Fibroblast of villous mesenchyme (primary cell): ENCODE data around the gene ABCF3. TPM values are rescaled to one million over a fixed set of nuclear protein-coding genes. Genes with fewer than 3 reads are reported as not detected.
A peak's percentile ranks its signal among the peaks of the same experiment; 100 is the strongest.

Source experiments
- DNase-seq: peaks from one replicate; pipeline ENCODE4 v3.0.0-alpha.2; 2010; ENCODE audit warnings: low read depth
- H3K4me3 ChIP-seq: 2 replicates; pipeline ENCODE4 v1.5.1; 2011; ENCODE audit warnings: low read depth, mild to moderate bottlenecking, low read length
- CTCF ChIP-seq: IDR thresholded peaks from 2 replicates; pipeline ENCODE4 v1.5.1; 2012; ENCODE audit warnings: low read depth, mild to moderate bottlenecking, low read length; ENCODE audit not compliant: insufficient read depth
- total RNA-seq: library from RNA; depleted of rRNA; stranded (reverse); fragments of >200 nt; gene quantifications from 2 replicates; pipeline ENCODE4 v1.2.3, GENCODE V29; 2012

The ABCF3 gene
- total RNA-seq, 1 donor = 51.0 TPM

DNA sequence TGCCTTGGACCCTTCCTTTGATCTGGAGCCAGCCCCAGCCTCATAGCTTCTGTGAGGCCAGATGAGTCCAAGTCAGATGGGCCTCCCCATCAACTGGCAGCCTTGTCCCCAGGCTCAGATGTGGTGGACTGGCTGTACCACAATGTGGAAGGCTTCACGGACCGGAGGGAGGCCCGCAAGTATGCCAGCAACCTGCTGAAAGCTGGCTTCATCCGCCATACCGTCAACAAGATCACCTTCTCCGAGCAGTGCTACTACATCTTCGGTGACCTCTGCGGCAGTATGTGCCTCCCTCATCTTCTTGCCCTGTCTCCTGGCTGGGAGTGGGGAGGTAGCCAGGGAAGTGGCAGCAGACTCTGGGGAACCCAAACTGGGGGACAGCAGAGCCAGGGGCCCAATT lies 18.2 kb upstream of the ABCF3 start:
- no peak for TF ChIP-seq CTCF
- H3K4me3 ChIP-seq = no peak overlapping the region
- no peak for DNase-seq

GRCh38 chr3:184168363-184169120 lies 17.5 kb upstream of the ABCF3 start:
- no peak overlapping the region for H3K4me3 ChIP-seq
- TF ChIP-seq CTCF = no peak
- DNase-seq = peak; percentile 86

- DNase-seq = no peak
- TF ChIP-seq CTCF = no peak
- no peak overlapping the region for H3K4me3 ChIP-seq
These were observed 15.8 kb upstream of the ABCF3 start for GRCh38 chr3:184169896-184170875.

DNA sequence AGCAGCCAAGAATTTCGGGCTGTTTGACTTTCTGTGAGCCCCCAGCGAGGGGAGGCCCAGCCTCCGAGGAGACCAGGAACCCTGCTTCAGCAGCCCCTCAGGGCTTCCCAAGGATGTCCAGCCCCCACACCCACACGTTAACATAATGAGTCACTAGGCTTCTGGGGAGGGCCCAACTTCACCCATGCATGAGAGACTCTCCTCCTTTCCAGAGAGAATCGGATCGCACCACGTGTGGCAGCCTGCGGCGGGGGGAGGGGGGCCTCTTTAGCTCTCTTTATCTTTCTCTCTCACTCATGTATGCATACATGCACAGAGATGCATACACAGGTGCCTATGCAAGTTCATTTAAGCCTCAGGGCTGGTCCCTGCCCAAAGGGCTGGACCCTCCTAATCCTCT lies 14.4 kb upstream of the ABCF3 start:
- H3K4me3 ChIP-seq = no peak overlapping the region
- TF ChIP-seq CTCF = no peak
- DNase-seq = peak; percentile 38

GRCh38 chr3:184172681-184173373 lies 13.2 kb upstream of the ABCF3 start:
- TF ChIP-seq CTCF = no peak
- DNase-seq = peak; percentile 62
- H3K4me3 ChIP-seq = no peak overlapping the region

- no peak overlapping the region for H3K4me3 ChIP-seq
- no peak for DNase-seq
- no peak for TF ChIP-seq CTCF
These were observed 12.7 kb upstream of the ABCF3 start for GRCh38 chr3:184173374-184173722.
